ENCODE measurements around the gene HRCT1. TPM values are rescaled to one million over a fixed set of nuclear protein-coding genes. Genes with fewer than 3 reads are reported as not detected.

Gene HRCT1
- total and polyA plus RNA-seq, 2 of the 4 experiments (the other 2 are of a cell fraction) = 1.1 to 3.9 TPM

Other genes with a start within 250 kb of the HRCT1 start
- gene RMRP, start 248.2 kb upstream of the HRCT1 start, total RNA-seq (2012; rRNA removed) = 13,690 and 21,707 TPM in 2 replicates
- 39.7 and 88.0 TPM in 2 replicates for gene RMRP, start 248.2 kb upstream of the HRCT1 start, polyA plus RNA-seq (2012; rRNA removed)
- 6.8 and 10.0 TPM in 2 replicates for gene CCDC107, start 247.9 kb upstream of the HRCT1 start, total RNA-seq (2012; rRNA removed)
- gene CCDC107, start 247.9 kb upstream of the HRCT1 start, polyA plus RNA-seq (2012; rRNA removed) = 21.1 and 24.4 TPM in 2 replicates
- gene ARHGEF39, start 241.0 kb upstream of the HRCT1 start, total RNA-seq (2012; rRNA removed) = 0.56 and 2.5 TPM in 2 replicates
- 2.1 and 2.8 TPM in 2 replicates for gene ARHGEF39, start 241.0 kb upstream of the HRCT1 start, polyA plus RNA-seq (2012; rRNA removed)
- 0.54 and 0.56 TPM in 2 replicates for gene CA9, start 232.3 kb upstream of the HRCT1 start, total RNA-seq (2012; rRNA removed)
- gene CA9, start 232.3 kb upstream of the HRCT1 start, polyA plus RNA-seq (2012; rRNA removed) = 3.7 and 3.9 TPM in 2 replicates
- gene TPM2, start 216.3 kb upstream of the HRCT1 start, total RNA-seq (2012; rRNA removed) = 960 and 1,994 TPM in 2 replicates
- 2,500 and 2,548 TPM in 2 replicates for gene TPM2, start 216.3 kb upstream of the HRCT1 start, polyA plus RNA-seq (2012; rRNA removed)
- 337 and 346 TPM in 2 replicates for gene TLN1, start 174.0 kb upstream of the HRCT1 start, total RNA-seq (2012; rRNA removed)
- gene TLN1, start 174.0 kb upstream of the HRCT1 start, polyA plus RNA-seq (2012; rRNA removed) = 224 and 228 TPM in 2 replicates
- 105 and 106 TPM in 2 replicates for gene CREB3, start 173.5 kb upstream of the HRCT1 start, total RNA-seq (2012; rRNA removed)
- 54.9 and 60.7 TPM in 2 replicates for gene CREB3, start 173.5 kb upstream of the HRCT1 start, polyA plus RNA-seq (2012; rRNA removed)
- 14.2 and 18.1 TPM in 2 replicates for gene GBA2, start 157.0 kb upstream of the HRCT1 start, total RNA-seq (2012; rRNA removed)
- 37.0 and 38.2 TPM in 2 replicates for gene GBA2, start 157.0 kb upstream of the HRCT1 start, polyA plus RNA-seq (2012; rRNA removed)
- 10.2 and 10.8 TPM in 2 replicates for gene RGP1, start 156.9 kb upstream of the HRCT1 start, total RNA-seq (2012; rRNA removed)
- gene RGP1, start 156.9 kb upstream of the HRCT1 start, polyA plus RNA-seq (2012; rRNA removed) = 13.5 and 14.3 TPM in 2 replicates
- gene MSMP, start 151.9 kb upstream of the HRCT1 start, total RNA-seq (2012; rRNA removed) = not detected in 2 replicates
- gene MSMP, start 151.9 kb upstream of the HRCT1 start, polyA plus RNA-seq (2012; rRNA removed) = not detected in 2 replicates
- gene NPR2, start 114.6 kb upstream of the HRCT1 start, total RNA-seq (2012; rRNA removed) = 5.2 and 6.4 TPM in 2 replicates
- 29.9 and 35.7 TPM in 2 replicates for gene NPR2, start 114.6 kb upstream of the HRCT1 start, polyA plus RNA-seq (2012; rRNA removed)
- 0.28 and 0.72 TPM in 2 replicates for gene SPAG8, start 93.9 kb upstream of the HRCT1 start, total RNA-seq (2012; rRNA removed)
- 0.62 and 0.84 TPM in 2 replicates for gene SPAG8, start 93.9 kb upstream of the HRCT1 start, polyA plus RNA-seq (2012; rRNA removed)
- 6.7 and 7.5 TPM in 2 replicates for gene HINT2, start 91.2 kb upstream of the HRCT1 start, total RNA-seq (2012; rRNA removed)
- gene HINT2, start 91.2 kb upstream of the HRCT1 start, polyA plus RNA-seq (2012; rRNA removed) = 17.4 and 20.6 TPM in 2 replicates
- not detected in 2 replicates for gene FAM221B, start 77.5 kb upstream of the HRCT1 start, total RNA-seq (2012; rRNA removed)
- gene FAM221B, start 77.5 kb upstream of the HRCT1 start, polyA plus RNA-seq (2012; rRNA removed) = not detected in 2 replicates
- 0.56 and 0.72 TPM in 2 replicates for gene TMEM8B, start 77.0 kb upstream of the HRCT1 start, total RNA-seq (2012; rRNA removed)
- gene TMEM8B, start 77.0 kb upstream of the HRCT1 start, polyA plus RNA-seq (2012; rRNA removed) = 8.2 and 8.3 TPM in 2 replicates
- not detected in 2 replicates for gene OR13J1, start 35.8 kb upstream of the HRCT1 start, total RNA-seq (2012; rRNA removed)
- gene OR13J1, start 35.8 kb upstream of the HRCT1 start, polyA plus RNA-seq (2012; rRNA removed) = not detected in 2 replicates
- 0.18 and 0.28 TPM in 2 replicates for gene SPAAR, start 3.3 kb downstream of the HRCT1 start, total RNA-seq (2012; rRNA removed)
- gene SPAAR, start 3.3 kb downstream of the HRCT1 start, polyA plus RNA-seq (2012; rRNA removed) = 0.24 and 0.32 TPM in 2 replicates
- gene OR2S2, start 52.0 kb downstream of the HRCT1 start, total RNA-seq (2012; rRNA removed) = 0.56 and 0.90 TPM in 2 replicates
- 0.20 and 0.46 TPM in 2 replicates for gene OR2S2, start 52.0 kb downstream of the HRCT1 start, polyA plus RNA-seq (2012; rRNA removed)
- gene RECK, start 130.7 kb downstream of the HRCT1 start, total RNA-seq (2012; rRNA removed) = 23.5 and 27.2 TPM in 2 replicates
- 38.5 and 44.0 TPM in 2 replicates for gene RECK, start 130.7 kb downstream of the HRCT1 start, polyA plus RNA-seq (2012; rRNA removed)
- 35.8 and 37.8 TPM in 2 replicates for gene GLIPR2, start 230.5 kb downstream of the HRCT1 start, total RNA-seq (2012; rRNA removed)
- 42.7 and 43.3 TPM in 2 replicates for gene GLIPR2, start 230.5 kb downstream of the HRCT1 start, polyA plus RNA-seq (2012; rRNA removed)

Measured in IMR-90 (cell line).